ENCODE data around the gene CYB5R3. TPM values are rescaled to one million over a fixed set of nuclear protein-coding genes. Genes with fewer than 3 reads are reported as not detected.
"Not testable (repeated sequence)": the region's sequence is repeated elsewhere in the genome, so short reads cannot be mapped to it uniquely, and the experiment has no call there.

The CYB5R3 gene
- total RNA-seq, 2 donors from 2014 or later, result 49.7 to 84.6 TPM

DNA sequence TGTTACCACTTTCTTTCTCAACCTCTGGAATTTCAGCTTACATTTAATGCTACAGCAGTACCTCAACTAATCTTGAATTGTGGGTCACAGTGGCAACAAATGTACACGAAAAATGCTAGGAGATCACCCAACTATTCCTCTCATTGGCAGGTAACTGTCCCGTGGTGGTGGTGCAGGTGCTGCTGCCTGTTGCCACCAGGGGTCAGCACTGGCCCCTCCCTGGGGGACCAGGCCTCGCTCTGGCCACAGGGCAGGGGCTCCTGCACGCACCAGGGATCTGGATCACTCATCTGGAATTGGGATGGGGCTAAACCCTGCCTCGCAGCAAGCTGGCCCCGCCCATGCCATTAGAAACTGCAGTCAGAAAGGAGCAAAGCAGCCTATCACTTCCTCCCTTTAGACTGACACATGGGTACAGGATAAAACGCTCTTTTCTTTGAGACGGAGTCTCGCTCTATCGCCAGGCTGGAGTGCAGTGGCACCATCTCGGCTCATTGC is 27.6 kb downstream of the CYB5R3 start:
- DNase-seq (ENCODE audit: low spot score in 2 of 2), result peak in 1 of 2 donors; percentile 72
- peak; percentile 69 to 87 for ATAC-seq
- no peaks in the 10 kb centered on the region for H3K9me3 Mint-ChIP-seq
- H3K36me3 Mint-ChIP-seq, result no peaks in the 10 kb centered on the region
- H3K27ac Mint-ChIP-seq, result no peak overlapping the region

DNA sequence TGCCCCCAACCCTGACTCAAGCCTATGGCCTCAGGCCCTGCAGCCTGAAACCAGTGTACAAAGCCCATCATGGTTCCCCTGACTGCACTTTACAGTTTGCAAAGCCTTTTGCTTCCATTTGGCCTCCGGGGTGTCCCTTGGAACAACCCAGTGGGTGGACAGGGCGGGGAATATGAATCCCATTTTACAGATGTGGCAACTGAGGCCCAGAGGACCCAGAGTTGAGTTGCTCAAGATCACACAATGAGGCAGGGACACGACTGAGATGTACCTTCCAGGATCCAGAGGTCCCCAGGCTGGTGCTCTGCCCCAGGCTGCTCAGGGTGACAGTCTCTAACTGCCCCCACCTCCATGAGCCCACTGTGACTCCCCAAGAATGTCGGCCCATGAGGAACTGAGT is 29.1 kb downstream of the CYB5R3 start:
- Mint-ChIP-seq H3K27ac (peak overlapping the region in 1 of 2 donors; percentile 65), H3K36me3 (no peaks in the 10 kb centered on the region), H3K9me3 (no peaks in the 10 kb centered on the region)
- ATAC-seq (no peak), DNase-seq (ENCODE audit: low spot score in 2 of 2) (no peak)

DNA sequence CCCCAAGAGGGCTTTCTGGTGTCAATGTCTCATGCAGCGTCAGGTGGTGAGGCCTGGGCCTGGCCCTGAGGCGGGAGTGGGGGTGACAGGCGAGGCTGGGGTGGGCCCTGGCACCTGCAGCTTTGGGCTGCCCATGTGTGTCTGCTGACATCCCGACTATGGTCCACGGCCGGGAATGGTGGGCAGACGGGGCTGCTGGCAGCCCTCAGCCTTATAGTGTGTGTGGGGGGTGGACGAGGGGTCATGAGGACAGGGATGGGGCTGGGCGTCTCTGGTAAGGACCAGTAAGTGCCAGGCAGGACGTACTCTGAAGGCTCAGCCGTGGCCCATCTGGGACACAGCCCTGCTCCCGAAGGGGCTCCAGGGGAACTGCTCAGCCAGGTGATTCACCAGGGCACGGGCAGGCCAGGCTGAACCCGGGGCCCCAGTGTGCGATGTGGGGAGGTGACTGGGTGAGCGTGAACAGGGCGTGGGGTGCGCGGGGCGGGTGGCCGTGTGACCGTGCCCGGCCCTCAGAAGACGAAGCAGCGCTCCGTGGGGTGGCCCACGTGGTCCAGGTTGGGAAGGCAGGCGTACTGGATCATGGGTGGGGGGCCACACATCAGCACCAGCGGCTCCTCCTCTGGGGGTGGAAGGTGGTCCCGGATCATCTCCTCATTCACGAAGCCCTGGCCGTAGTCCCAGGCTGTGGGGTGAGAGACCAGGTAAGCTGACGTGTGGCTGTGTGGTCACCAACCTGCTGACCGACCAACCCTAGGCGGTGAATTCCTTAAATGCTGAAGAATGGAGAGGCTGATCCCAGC is 29.7 kb downstream of the CYB5R3 start:
- no peak for ATAC-seq
- Mint-ChIP-seq H3K9me3 (no peaks in the 10 kb centered on the region), H3K36me3 (no peaks in the 10 kb centered on the region), H3K27ac (peak overlapping the region in 1 of 2 donors; percentile 39)
- no peak for DNase-seq (ENCODE audit: low spot score in 2 of 2)

DNA sequence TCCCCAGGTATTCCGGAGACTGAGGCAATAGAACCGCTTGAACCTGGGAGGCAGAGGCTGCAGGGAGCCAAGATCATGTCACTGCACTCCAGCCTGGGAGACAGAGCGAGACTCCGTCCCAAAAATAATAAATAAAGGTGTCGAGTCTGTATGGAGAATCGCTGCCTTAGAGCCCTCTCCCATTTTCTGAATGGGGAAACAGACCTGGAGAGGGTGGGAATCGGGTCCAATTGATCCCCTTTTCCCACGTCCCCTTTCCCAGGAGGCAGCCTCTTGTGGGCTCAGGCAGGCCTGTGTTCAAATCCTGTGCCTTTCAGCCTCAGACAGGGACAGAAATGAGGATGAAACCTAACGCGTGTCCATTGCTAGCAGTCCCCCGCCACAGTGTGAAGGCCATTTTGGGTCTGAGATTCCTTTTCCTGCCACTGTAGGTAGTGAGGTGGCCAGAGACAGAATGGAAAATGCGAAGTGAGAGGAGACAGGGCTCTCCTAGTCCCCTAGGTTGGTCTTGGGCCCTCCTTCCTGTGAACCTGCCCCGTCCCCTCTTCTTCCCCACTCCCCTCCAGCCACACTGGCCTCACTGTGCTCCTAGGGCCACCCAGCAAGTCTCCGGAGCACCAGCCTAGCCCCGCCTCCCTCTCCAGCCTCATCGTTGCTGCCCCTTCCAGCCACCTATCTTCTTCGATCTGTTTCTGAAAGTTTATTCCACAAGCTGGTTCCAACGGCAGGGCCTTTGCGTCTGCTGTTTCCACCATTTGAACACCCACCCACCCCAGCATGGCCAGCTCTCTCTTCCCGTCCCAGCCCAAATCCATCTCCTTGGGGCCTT is 31.8 kb downstream of the CYB5R3 start:
- H3K36me3 Mint-ChIP-seq, result peaks cover 14 to 16% of the 10 kb centered on the region in 2 donors
- H3K27ac Mint-ChIP-seq, result peak overlapping the region; percentile 4 to 12
- DNase-seq (ENCODE audit: low spot score in 2 of 2) (no peak), ATAC-seq (no peak)
- H3K9me3 Mint-ChIP-seq, result no peaks in the 10 kb centered on the region

DNA sequence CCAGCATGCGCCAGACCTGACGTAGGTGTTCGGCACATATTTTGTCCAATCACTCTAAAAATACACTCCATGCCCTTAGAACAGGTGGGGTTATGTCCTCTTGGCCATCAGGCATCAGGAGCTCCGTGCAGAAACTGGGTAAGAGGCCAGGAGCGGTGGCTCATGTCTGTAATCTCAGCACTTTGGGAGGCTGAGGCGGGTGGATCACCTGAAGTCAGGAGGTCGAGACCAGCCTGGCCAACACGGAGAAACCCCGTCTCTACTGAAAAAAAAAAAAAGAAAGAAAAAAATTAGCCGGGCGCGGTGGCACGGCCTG is 33.4 kb downstream of the CYB5R3 start:
- DNase-seq (ENCODE audit: low spot score in 2 of 2); H3K9me3 Mint-ChIP-seq; ATAC-seq: not testable (repeated sequence)
- H3K27ac Mint-ChIP-seq, result peak overlapping the region; percentile 100
- peaks cover 14 to 23% of the 10 kb centered on the region in 2 donors for H3K36me3 Mint-ChIP-seq

DNA sequence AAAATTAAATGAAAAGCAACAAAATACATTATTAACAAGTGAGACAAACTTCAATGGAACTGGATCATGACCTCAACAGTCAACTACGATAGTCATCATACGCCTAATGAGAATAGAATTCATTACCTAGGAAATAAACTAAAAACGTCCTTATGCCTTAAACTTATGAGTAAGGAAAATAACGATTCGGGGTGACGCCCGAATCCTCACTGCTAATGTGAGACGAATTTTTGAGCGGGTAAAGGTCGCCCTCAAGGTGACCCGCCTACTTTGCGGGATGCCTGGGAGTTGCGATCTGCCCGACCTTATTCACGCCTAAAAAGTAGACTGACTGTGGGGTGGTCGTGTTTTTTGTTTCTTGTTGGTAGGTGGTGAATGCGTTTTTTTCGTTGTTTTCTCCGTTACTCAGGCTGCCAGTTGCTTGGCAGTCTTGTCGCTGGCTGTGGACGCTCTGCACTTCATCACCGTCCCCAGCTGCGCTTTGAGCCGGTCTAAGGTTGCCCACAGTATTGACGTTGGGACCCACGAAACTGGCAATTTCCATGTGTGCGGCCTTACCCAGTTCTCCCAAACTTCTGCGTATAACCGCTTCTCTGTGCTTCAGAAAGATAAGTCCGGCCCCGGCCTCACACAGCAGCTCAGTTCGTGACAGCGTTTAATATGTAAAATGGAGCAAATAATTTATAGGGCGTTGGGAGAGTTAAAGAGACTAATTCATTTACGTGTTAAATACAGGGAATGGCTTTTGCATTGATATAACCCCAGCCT is 33.9 kb downstream of the CYB5R3 start:
- Mint-ChIP-seq H3K27ac (peak overlapping the region; percentile 100), H3K9me3 (no peaks in the 10 kb centered on the region), H3K36me3 (peaks cover 14 to 26% of the 10 kb centered on the region in 2 donors)
- DNase-seq (ENCODE audit: low spot score in 2 of 2) (peak; percentile 88 to 89), ATAC-seq (peak; percentile 83)

DNA sequence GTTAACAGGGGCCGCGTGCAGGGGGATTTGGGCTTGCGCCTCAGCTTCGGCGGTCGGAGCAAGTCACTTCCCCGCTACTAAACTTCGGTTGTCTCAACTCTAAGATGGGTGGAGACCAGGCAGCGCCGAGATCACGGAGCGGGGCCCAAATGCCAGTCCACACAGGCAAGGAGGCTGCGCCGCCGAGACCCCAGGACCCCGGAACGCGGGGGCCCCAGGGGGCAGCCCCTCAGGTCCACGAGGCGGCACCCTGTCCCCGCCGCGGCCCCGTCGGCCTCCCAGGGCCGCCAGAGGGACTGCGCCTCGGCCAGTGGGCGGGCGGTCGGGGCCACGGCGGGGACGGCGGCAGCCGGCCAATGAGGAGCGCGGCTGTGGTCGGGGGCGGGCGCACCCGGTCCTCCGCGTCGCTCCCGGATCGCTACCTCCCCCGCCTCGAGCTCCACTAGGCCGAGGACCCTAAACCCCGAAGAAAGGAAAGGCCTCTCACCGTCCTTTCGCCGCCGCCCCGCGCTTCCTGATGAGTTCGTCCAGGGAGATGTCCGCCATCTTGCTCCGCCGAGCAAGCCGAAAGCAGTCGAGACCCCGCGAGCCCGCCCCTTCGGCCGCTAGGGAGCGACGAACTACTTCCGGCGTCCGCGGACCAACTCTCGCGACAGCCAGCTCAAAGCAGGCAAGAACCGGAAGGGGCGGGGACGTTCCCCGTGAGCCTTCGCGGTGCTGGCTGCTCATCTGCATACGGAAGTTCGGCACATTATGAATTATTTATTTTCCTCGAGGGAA is 34.7 kb downstream of the CYB5R3 start, which contains the start of gene POLDIP3:
Gene POLDIP3 (minus strand): TSS at position 572 of the 780 bp plus-strand sequence. CDS start 26 bp downstream, at position 546.
- peaks cover 14 to 26% of the 10 kb centered on the region in 2 donors for H3K36me3 Mint-ChIP-seq
- H3K9me3 Mint-ChIP-seq, result no peaks in the 10 kb centered on the region
- ATAC-seq, result peak; percentile 70 to 75
- H3K27ac Mint-ChIP-seq, result peak within 1 kb of the TSS; percentile 100
- peak; percentile 97 to 99 for DNase-seq (ENCODE audit: low spot score in 2 of 2)

DNA sequence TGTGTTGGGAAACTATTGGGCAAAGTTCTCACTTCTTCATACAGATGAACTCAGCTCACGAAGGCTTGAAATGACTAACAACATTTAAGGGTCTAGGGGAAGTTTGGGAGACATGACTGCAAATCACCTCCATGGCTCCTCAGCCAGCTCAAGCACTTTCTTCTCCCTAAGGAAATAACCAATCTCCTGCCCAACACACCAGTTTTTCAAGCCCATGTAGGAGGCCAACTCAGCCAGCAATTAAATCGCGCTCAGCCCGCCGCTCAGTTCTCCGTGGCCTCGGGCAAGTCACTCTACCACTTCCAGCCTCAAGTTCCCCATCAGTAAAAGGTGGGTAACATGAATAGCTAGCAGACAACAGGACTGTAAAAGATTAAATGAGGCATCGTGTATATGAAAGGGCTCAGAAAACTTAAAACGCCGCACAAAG is 35.3 kb downstream of the CYB5R3 start:
- DNase-seq (ENCODE audit: low spot score in 2 of 2) (no peak), ATAC-seq (peak in 1 of 2 donors; percentile 6)
- Mint-ChIP-seq H3K9me3 (no peaks in the 10 kb centered on the region), H3K27ac (peak overlapping the region; percentile 98 to 100), H3K36me3 (peaks cover 14 to 26% of the 10 kb centered on the region in 2 donors)

DNA sequence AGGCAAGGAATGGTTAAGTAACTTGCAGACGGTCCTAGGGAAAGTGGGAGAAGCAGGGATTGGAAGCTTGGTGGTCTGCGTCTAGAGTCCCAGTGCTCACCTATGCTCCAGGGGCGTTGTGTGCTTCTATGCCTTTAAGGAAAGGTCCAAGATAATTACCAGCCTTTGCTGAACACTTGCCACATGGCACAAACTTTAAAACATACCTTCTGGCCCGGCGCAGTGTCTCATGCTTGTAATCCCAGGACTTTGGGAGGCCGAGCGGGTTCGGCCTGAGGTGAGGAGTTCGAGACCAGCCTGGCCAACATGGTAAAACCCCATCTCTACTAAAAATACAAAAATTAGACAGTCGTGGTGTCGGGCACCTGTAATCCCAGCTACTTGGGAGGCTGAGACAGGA is 36.9 kb downstream of the CYB5R3 start:
- DNase-seq (ENCODE audit: low spot score in 2 of 2) (no peak), ATAC-seq (no peak)
- Mint-ChIP-seq H3K27ac (peak overlapping the region in 1 of 2 donors; percentile 100), H3K9me3 (no peaks in the 10 kb centered on the region), H3K36me3 (peaks cover 14 to 26% of the 10 kb centered on the region in 2 donors)

DNA sequence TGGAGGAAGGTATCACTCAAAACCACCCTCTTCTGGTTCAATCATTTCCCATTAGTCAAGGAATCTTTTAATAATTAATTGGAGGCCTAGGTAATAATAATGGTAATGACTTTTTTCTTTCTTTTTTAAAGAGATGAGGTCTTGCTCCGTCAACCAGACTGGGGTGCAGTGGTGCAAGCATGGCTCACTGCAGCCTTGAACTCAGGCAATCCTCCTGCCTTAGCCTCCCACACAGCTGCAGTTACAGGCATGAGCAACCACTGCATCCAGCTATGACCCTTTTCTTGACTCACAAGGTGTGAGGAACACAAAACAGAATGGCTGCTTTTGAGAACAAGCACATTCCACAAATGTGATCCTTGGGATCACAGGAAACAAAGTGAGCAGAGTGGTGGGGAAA is 38.1 kb downstream of the CYB5R3 start:
- DNase-seq (ENCODE audit: low spot score in 2 of 2) (no peak), ATAC-seq (no peak)
- Mint-ChIP-seq H3K36me3 (peaks cover 14 to 33% of the 10 kb centered on the region in 2 donors), H3K27ac (peak overlapping the region in 1 of 2 donors; percentile 36), H3K9me3 (no peaks in the 10 kb centered on the region)

DNA sequence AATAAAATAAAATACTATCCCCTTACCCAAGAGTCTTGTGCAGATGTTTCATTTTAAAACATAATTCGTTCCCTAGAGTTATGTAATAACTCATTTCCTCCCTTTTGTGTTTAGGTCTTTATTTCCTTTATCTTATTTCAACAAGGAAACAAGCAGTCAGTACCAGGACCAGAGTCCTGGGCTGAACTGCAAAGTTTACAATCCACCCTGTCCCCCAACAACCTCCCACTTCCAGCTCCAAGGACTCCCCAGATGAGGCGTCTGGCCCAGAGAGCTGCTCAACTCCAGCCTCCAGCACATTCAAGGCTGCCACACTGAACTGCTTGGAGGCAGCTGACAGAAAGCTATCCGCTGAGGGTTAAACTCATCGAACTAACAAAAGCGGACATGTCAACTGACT is 39.0 kb downstream of the CYB5R3 start:
- peak overlapping the region in 1 of 2 donors; percentile 88 for H3K27ac Mint-ChIP-seq
- DNase-seq (ENCODE audit: low spot score in 2 of 2), result no peak
- no peak for ATAC-seq
- peaks cover 14 to 33% of the 10 kb centered on the region in 2 donors for H3K36me3 Mint-ChIP-seq
- no peaks in the 10 kb centered on the region for H3K9me3 Mint-ChIP-seq

DNA sequence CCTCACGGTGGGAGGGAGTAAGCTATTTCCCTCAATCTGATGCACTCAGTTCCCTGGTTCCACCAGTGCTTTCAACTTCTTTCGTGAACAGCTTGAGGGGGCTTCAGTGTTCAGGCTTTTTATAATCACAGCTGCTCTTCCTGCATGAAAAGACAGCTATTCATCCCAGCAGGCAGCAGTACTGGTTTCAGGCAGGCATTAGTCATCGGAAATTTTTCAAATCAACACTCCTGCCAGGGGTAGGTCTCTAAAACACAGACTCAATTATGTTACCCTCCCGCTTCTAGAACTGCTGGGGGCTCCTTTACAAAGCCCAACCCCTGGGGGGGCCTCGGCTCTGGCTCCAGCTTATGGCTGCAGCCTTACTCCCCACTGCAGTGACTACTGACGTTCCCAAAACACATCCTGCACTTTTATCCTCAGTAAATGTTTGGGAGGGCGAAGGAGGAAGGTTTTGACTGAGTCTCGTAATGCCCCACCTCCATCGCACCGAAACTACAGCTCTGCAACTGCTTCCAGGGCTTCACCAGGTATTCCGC is 40.3 kb downstream of the CYB5R3 start:
- no peaks in the 10 kb centered on the region for H3K9me3 Mint-ChIP-seq
- H3K36me3 Mint-ChIP-seq, result peaks cover 10 to 30% of the 10 kb centered on the region in 2 donors
- H3K27ac Mint-ChIP-seq, result peak overlapping the region; percentile 71 to 79
- DNase-seq (ENCODE audit: low spot score in 2 of 2) (no peak), ATAC-seq (peak; percentile 62)

DNA sequence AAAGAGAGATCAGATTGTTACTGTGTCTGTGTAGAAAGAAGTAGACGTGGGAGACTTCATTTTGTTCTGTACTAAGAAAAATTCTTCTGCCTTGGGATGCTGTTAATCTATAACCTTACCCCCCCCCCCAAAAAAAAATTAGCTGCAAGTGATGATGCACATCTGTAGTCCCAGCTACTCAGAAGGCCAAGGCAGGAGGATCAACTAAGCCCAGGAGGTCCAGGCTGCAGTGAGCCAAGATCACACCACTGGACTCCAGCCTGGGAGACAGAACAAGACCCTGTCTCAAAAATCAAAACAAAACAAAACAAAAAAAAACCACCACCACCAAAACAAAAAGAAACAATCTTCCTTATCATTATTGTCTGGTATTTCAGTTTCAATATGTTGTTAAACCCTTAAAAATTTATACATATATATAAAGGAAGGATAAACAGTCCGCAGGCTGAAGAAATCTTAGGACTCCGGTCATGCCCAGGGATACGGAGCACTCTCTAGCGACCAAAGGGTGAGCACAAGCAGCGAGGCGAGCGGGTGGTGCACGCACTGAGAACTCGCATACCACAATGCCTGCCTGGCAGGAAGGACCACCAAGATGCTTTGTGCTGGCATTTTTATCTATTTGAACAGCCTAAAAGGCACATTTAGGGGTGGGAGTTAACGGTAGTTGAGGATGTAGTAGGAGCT is 40.9 kb downstream of the CYB5R3 start:
- DNase-seq (ENCODE audit: low spot score in 2 of 2) (no peak), ATAC-seq (no peak)
- Mint-ChIP-seq H3K27ac (peak overlapping the region; percentile 71 to 79), H3K36me3 (peaks cover 7 to 25% of the 10 kb centered on the region in 2 donors), H3K9me3 (no peaks in the 10 kb centered on the region)

DNA sequence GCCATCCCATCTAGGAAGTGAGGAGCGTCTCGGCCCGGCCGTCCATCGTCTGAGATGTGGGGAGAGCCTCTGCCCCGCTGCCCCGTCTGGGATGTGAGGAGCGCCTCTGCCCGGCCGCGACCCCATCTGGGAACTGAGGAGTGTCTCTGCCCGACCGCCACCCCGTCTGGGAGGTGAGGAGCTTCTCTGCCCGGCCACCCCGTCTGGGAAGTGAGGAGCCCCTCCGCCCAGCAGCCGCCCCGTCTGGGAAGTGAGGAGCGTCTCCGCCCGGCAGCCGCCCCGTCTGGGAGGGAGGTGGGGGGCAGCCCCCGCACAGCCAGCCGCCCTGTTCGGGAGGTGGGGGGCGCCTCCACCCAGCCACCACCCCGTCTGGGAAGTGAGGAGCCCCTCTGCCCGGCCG is 41.6 kb downstream of the CYB5R3 start:
- not testable (repeated sequence) for ATAC-seq; H3K27ac Mint-ChIP-seq; DNase-seq (ENCODE audit: low spot score in 2 of 2); H3K9me3 Mint-ChIP-seq
- peaks cover 5 to 24% of the 10 kb centered on the region in 2 donors for H3K36me3 Mint-ChIP-seq

DNA sequence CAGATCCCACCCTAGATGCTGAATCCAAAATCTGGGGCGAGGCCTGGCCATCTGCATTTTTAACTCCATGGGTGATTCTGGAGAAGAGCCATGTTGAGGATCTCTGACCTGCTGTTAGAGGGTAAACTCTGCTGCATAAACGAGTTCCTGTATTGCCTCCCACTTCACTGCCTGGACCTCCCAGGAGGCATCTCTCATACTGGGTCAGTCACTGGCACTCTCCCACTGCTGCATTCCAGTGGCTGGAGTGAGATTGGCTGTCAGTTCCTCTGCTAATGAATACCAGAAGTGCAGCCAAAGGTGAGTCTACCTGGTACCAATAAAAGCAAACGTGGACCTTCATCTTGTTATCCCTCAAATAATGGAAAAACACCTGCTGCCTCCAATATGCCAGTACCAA is 44.8 kb downstream of the CYB5R3 start:
- Mint-ChIP-seq H3K9me3 (no peaks in the 10 kb centered on the region), H3K36me3 (peaks cover 14 to 21% of the 10 kb centered on the region in 2 donors), H3K27ac (no peak overlapping the region)
- no peak for ATAC-seq
- no peak for DNase-seq (ENCODE audit: low spot score in 2 of 2)

All from activated naive CD4-positive, alpha-beta T cell treated with anti-CD3 and anti-CD28 coated beads, Interleukin-2, amount 50 U/mL, for 72 hours (primary cell).